ENCODE results near the gene HCRTR1.

The HCRTR1 gene

GRCh38 chr1:31646259-31646960, 28.9 kb downstream of the HCRTR1 start:
- no peak overlapping the region for H3K4me3 ChIP-seq (ENCODE audit: low read depth, low read length)
- TF ChIP-seq, protein P1, sequence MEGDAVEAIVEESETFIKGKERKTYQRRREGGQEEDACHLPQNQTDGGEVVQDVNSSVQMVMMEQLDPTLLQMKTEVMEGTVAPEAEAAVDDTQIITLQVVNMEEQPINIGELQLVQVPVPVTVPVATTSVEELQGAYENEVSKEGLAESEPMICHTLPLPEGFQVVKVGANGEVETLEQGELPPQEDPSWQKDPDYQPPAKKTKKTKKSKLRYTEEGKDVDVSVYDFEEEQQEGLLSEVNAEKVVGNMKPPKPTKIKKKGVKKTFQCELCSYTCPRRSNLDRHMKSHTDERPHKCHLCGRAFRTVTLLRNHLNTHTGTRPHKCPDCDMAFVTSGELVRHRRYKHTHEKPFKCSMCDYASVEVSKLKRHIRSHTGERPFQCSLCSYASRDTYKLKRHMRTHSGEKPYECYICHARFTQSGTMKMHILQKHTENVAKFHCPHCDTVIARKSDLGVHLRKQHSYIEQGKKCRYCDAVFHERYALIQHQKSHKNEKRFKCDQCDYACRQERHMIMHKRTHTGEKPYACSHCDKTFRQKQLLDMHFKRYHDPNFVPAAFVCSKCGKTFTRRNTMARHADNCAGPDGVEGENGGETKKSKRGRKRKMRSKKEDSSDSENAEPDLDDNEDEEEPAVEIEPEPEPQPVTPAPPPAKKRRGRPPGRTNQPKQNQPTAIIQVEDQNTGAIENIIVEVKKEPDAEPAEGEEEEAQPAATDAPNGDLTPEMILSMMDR (IDR thresholded peaks at IDR 0.05; ENCODE audit: insufficient read depth, low read depth, low read length, missing control alignments): no peak
- no peak for DNase-seq (ENCODE audit: low read depth)

- H3K4me3 ChIP-seq (ENCODE audit: low read depth, low read length): no peak overlapping the region
- DNase-seq (ENCODE audit: low read depth): no peak
- TF ChIP-seq, protein P1 (IDR thresholded peaks at IDR 0.05; ENCODE audit: insufficient read depth, low read depth, low read length, missing control alignments): no peak
Measured at GRCh38 chr1:31647106-31647505, 29.6 kb downstream of the HCRTR1 start.

DNA sequence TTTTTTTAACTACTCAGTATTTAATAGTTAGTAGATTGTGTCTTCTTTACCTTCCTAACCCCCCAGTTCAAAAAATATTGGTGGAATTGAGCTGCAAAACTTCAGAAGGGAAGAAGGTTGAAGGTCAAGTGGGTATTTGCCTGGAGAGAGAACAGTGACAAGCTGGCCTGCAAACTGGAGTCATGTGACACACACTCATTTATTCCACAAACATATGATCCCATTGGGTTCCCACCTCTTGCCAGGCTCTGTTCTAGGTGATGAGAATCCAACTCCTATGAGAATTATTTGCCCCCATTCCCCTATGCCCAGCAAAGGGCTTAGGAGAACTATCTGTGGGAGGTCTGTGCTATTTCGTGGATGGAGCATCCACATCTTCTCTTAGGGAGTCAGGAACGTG, 30.7 kb downstream of the HCRTR1 start:
- DNase-seq (ENCODE audit: low read depth): no peak
- no peak overlapping the region for H3K4me3 ChIP-seq (ENCODE audit: low read depth, low read length)
- TF ChIP-seq, protein P1 (IDR thresholded peaks at IDR 0.05; ENCODE audit: insufficient read depth, low read depth, low read length, missing control alignments): no peak

DNA sequence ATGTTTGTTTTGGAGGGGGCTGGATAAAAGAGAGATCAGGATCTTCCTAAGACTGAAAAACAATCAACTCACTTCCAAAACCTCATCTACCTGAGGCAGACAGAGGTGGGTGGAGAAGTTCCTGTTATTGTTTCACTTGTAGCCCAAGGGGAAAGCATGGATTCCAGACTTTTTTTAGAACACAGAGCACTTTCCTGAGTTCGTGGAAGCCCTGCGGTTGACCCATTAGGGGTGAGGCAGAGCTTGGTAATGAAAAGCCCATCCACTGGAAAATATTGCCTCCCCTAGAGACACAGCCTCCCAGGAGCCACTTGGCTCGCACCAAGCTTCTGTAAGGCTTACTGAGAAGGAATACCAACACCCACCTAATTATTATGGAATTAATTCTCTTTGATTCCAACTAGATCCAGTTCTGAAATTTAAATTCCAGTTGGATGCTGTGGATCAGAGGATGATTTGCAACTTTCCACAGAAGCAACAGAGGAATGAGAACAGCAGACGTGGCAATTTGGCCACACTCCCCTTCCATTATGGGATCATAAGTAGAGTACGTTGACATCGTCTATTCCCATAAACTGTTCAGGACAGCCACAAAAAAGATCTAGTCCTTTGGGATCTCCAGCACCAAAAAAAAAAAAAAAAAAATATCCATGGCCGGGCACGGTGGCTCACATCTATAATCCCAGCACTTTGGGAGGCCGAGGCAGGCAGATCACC, 31.3 kb downstream of the HCRTR1 start:
- H3K4me3 ChIP-seq (ENCODE audit: low read depth, low read length): no peak overlapping the region
- DNase-seq (ENCODE audit: low read depth): no peak
- TF ChIP-seq, protein P1 (IDR thresholded peaks at IDR 0.05; ENCODE audit: insufficient read depth, low read depth, low read length, missing control alignments): no peak

- no peak for DNase-seq (ENCODE audit: low read depth)
- no peak overlapping the region for H3K4me3 ChIP-seq (ENCODE audit: low read depth, low read length)
- TF ChIP-seq, protein P1 (IDR thresholded peaks at IDR 0.05; ENCODE audit: insufficient read depth, low read depth, low read length, missing control alignments): no peak
Measured at GRCh38 chr1:31650161-31651088, 32.9 kb downstream of the HCRTR1 start.

DNA sequence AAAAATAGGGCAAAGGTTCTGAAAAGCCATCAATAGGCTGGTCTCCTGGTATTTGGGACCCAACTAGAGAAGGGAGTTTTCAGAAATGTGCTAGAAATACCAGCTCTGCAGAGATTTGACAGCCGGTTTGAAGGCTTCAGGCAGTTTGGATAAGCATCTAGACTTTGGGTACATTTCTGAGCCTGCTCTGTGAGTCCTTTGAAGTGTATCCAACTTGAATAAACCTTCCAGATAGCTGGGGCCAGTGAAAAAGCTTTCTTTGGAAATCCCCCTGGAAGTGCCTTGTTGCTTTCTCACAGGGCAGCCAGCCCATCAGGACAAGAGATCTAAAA, 33.6 kb downstream of the HCRTR1 start:
- TF ChIP-seq, protein P1 (IDR thresholded peaks at IDR 0.05; ENCODE audit: insufficient read depth, low read depth, low read length, missing control alignments): no peak
- no peak for DNase-seq (ENCODE audit: low read depth)

More for the DNA sequence above, 33.6 kb downstream of the HCRTR1 start:
- no peak overlapping the region for H3K4me3 ChIP-seq (ENCODE audit: low read depth, low read length)

Data from GM12865 (cell line).